Chondrocyte (in vitro differentiated cells): ENCODE measurements around the gene MAP3K5. TPM values are rescaled to one million over a fixed set of nuclear protein-coding genes. Genes with fewer than 3 reads are reported as not detected.

Experiments
- DNase-seq: peaks from one replicate; pipeline ENCODE4 v3.0.0; 2021; ENCODE audit warnings: mixed read lengths, low spot score
- H3K27ac Mint-ChIP-seq: one replicate; pipeline ENCODE4 v1.8.0; 2021; ENCODE audit warnings: mild to moderate bottlenecking, moderate library complexity, mixed read lengths; ENCODE audit not compliant: unreplicated experiment
- H3K27me3 Mint-ChIP-seq: 2 replicates; pipeline ENCODE4 v1.8.0; 2021; ENCODE audit warnings: low read depth, mixed read lengths
- H3K36me3 Mint-ChIP-seq: 2 replicates; pipeline ENCODE4 v1.8.0; 2021; ENCODE audit warnings: low read depth, mixed read lengths
- H3K4me1 Mint-ChIP-seq: 2 replicates; pipeline ENCODE4 v1.8.0; 2021; ENCODE audit warnings: low read depth, mild to moderate bottlenecking, mixed read lengths
- H3K4me3 Mint-ChIP-seq: one replicate; pipeline ENCODE4 v1.8.0; 2021; ENCODE audit warnings: mild to moderate bottlenecking, moderate library complexity, mixed read lengths; ENCODE audit not compliant: unreplicated experiment
- H3K9me3 Mint-ChIP-seq: 2 replicates; pipeline ENCODE4 v1.8.0; 2021; ENCODE audit warnings: low read depth, mixed read lengths
- CTCF ChIP-seq: fragments of 200-600 bp; sonication (generic); IDR thresholded peaks from 2 replicates; pipeline ENCODE4 v1.5.0; 2021; ENCODE audit warnings: antibody characterized with exemption, mild to moderate bottlenecking, moderate library complexity
- total RNA-seq: library from RNA; stranded (reverse); gene quantifications from 3 replicates; pipeline ENCODE4 v1.2.1, GENCODE V29; 2021

MAP3K5 gene
- total RNA-seq, 1 donor from 2014 or later, result 4.6 TPM

GRCh38 chr6:136550045-136550329, 242.3 kb downstream of the MAP3K5 start:
- DNase-seq, result no peak
- peaks cover 44% of the 10 kb centered on the region for H3K27me3 Mint-ChIP-seq
- H3K4me1 Mint-ChIP-seq, result peaks cover 14% of the 10 kb centered on the region
- TF ChIP-seq CTCF, result no peak
- H3K4me3 Mint-ChIP-seq, result peak overlapping the region; percentile 53
- H3K36me3 Mint-ChIP-seq, result peaks cover 7% of the 10 kb centered on the region
- H3K27ac Mint-ChIP-seq, result no peak overlapping the region
- H3K9me3 Mint-ChIP-seq, result no peaks in the 10 kb centered on the region

- peaks cover 14% of the 10 kb centered on the region for H3K4me1 Mint-ChIP-seq
- TF ChIP-seq CTCF, result no peak
- no peaks in the 10 kb centered on the region for H3K9me3 Mint-ChIP-seq
- DNase-seq, result no peak
- peak overlapping the region; percentile 63 for H3K4me3 Mint-ChIP-seq
- H3K36me3 Mint-ChIP-seq, result peaks cover 7% of the 10 kb centered on the region
- no peak overlapping the region for H3K27ac Mint-ChIP-seq
- H3K27me3 Mint-ChIP-seq, result peaks cover 50% of the 10 kb centered on the region
These were observed 242.8 kb downstream of the MAP3K5 start for GRCh38 chr6:136549300-136550044.

GRCh38 chr6:136548582-136549299, 243.5 kb downstream of the MAP3K5 start:
- H3K9me3 Mint-ChIP-seq, result no peaks in the 10 kb centered on the region
- no peak overlapping the region for H3K27ac Mint-ChIP-seq
- peaks cover 56% of the 10 kb centered on the region for H3K27me3 Mint-ChIP-seq
- DNase-seq, result no peak
- H3K4me1 Mint-ChIP-seq, result peaks cover 14% of the 10 kb centered on the region
- TF ChIP-seq CTCF, result no peak
- H3K36me3 Mint-ChIP-seq, result peaks cover 8% of the 10 kb centered on the region
- H3K4me3 Mint-ChIP-seq, result peak overlapping the region; percentile 63

- H3K4me1 Mint-ChIP-seq, result peaks cover 14% of the 10 kb centered on the region
- DNase-seq, result no peak
- H3K9me3 Mint-ChIP-seq, result no peaks in the 10 kb centered on the region
- H3K27ac Mint-ChIP-seq, result no peak overlapping the region
- no peak for TF ChIP-seq CTCF
- peaks cover 9% of the 10 kb centered on the region for H3K36me3 Mint-ChIP-seq
- peaks cover 59% of the 10 kb centered on the region for H3K27me3 Mint-ChIP-seq
- no peak overlapping the region for H3K4me3 Mint-ChIP-seq
These were observed 244.4 kb downstream of the MAP3K5 start for GRCh38 chr6:136547871-136548270.

GRCh38 chr6:136547336-136547735, 244.9 kb downstream of the MAP3K5 start:
- Mint-ChIP-seq H3K36me3 (peaks cover 6% of the 10 kb centered on the region), H3K9me3 (no peaks in the 10 kb centered on the region), H3K27me3 (peaks cover 59% of the 10 kb centered on the region), H3K4me1 (peaks cover 14% of the 10 kb centered on the region), H3K4me3 (no peak overlapping the region), H3K27ac (no peak overlapping the region)
- no peak for DNase-seq
- TF ChIP-seq CTCF, result peak; percentile 77
